Left lung (tissue), 10 donors: ENCODE results near the gene DENND1A. TPM values are rescaled to one million over a fixed set of nuclear protein-coding genes. Genes with fewer than 3 reads are reported as not detected.

Source experiments
- ATAC-seq: fragments of 200-7000 bp; cut with Tn5 transposase; one replicate; pipeline ENCODE4 v1.9.1; 2020; ENCODE audit warnings: moderate library complexity
- DNase-seq, 4 donors: peaks; one replicate each; pipeline ENCODE4 v3.0.0-alpha.2; 2013 to 2020
- H3K27ac ChIP-seq, 2 donors: fragments of 200-600 bp; sonication (generic) in 1 of 2; one replicate each; pipeline versions ENCODE4 v1.5.0 to v1.8.0; 2020 to 2021
- H3K27me3 ChIP-seq, 2 donors: fragments of 200-600 bp; sonication (generic) in 1 of 2; one replicate each; pipeline versions ENCODE4 v1.5.0 to v1.8.0; 2020 to 2021
- H3K36me3 ChIP-seq, 2 donors: fragments of 200-600 bp; sonication (generic) in 1 of 2; one replicate each; pipeline versions ENCODE4 v1.5.0 to v1.8.0; 2020 to 2021
- H3K4me1 ChIP-seq, 2 donors: fragments of 200-600 bp; one replicate each; pipeline ENCODE4 v1.8.0; 2021
- H3K4me3 ChIP-seq, 2 donors: fragments of 200-600 bp; sonication (generic) in 1 of 2; one replicate each; pipeline versions ENCODE4 v1.5.0 to v1.8.0; 2020 to 2021; ENCODE audit warnings: mild to moderate bottlenecking in 1 of 2
- H3K9me3 ChIP-seq, 2 donors: fragments of 200-600 bp; sonication (generic) in 1 of 2; one replicate each; pipeline versions ENCODE4 v1.5.0 to v1.8.0; 2020 to 2021
- intact Hi-C, 2 donors: fragments of 100-400 bp; cut with DNase I; formaldehyde crosslinking; loops; one replicate each; pipeline versions ENCODE4 v1.11.2 to v1.14.2; 2022
- polyA plus RNA-seq, 6 donors: library from polyadenylated mRNA; unstranded; fragments of 120-200 nt; gene quantifications; one replicate each; pipeline ENCODE4 v1.2.1, GENCODE V29; 2013; ENCODE audit not compliant: insufficient read length in 6 of 6
- total RNA-seq, 2 donors: library from RNA; stranded (reverse); fragmentation: NEBNext Ultra II Directional; extraction: Animal tissue kit (Norgen Biotek cat#: 25700); gene quantifications; one replicate each; pipeline ENCODE4 v1.2.1, GENCODE V29; 2021
- TF ChIP-seq, protein P1 (sequence below), 2 donors: fragments of 200-600 bp; sonication (generic) in 1 of 2; IDR thresholded peaks; one replicate each; pipeline versions ENCODE4 v1.5.0 to v1.8.0; 2021; ENCODE audit warnings: antibody characterized with exemption in 2 of 2
- donor health status: DM: no; HTN: yes; CAD: no.
- donor health status: DM: no; HTN: no; CAD: no.

Gene DENND1A
- total and polyA plus RNA-seq, 8 donors = 8.3 to 23.2 (median 9.7) TPM

GRCh38 chr9:123608104-123608503 is 321.8 kb downstream of the DENND1A start:
- no peak overlapping the region for H3K27ac ChIP-seq

GRCh38 chr9:123607479-123607878 is 322.4 kb downstream of the DENND1A start:
- Histone ChIP-seq H3K9me3 (no peaks in the 10 kb centered on the region), H3K36me3 (no peaks in the 10 kb centered on the region)

More at GRCh38 chr9:123608104-123608503, 321.8 kb downstream of the DENND1A start:
- no peak for DNase-seq
- Histone ChIP-seq H3K36me3 (no peaks in the 10 kb centered on the region), H3K4me3 (no peak overlapping the region), H3K9me3 (no peaks in the 10 kb centered on the region), H3K27me3 (no peaks in the 10 kb centered on the region), H3K4me1 (no peaks in the 10 kb centered on the region)
- intact Hi-C loops = no loop called here
- TF ChIP-seq, protein P1, sequence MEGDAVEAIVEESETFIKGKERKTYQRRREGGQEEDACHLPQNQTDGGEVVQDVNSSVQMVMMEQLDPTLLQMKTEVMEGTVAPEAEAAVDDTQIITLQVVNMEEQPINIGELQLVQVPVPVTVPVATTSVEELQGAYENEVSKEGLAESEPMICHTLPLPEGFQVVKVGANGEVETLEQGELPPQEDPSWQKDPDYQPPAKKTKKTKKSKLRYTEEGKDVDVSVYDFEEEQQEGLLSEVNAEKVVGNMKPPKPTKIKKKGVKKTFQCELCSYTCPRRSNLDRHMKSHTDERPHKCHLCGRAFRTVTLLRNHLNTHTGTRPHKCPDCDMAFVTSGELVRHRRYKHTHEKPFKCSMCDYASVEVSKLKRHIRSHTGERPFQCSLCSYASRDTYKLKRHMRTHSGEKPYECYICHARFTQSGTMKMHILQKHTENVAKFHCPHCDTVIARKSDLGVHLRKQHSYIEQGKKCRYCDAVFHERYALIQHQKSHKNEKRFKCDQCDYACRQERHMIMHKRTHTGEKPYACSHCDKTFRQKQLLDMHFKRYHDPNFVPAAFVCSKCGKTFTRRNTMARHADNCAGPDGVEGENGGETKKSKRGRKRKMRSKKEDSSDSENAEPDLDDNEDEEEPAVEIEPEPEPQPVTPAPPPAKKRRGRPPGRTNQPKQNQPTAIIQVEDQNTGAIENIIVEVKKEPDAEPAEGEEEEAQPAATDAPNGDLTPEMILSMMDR (IDR thresholded peaks at IDR 0.05) = no peak
- ATAC-seq = no peak

DNA sequence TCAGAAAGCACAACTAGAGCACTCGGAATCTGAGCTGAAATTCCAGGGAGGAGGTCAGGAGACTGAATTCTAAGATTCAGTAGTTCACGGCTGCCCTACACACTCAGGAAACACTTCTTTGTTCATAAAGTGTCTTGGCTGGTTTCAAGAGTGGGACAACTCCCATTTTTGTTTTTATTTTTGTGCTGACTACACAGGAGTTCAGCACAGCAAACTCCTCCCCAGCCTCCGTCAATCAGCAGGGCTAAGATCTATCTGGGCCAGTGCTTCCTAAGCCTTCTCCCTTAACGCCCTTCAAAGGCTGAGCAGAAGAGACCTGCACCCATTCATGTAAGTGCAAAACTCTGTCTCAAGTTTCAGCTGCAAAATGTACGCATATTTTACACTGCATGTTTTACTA is 323.8 kb downstream of the DENND1A start:
- TF ChIP-seq, protein P1 (IDR thresholded peaks at IDR 0.05) = no peak
- intact Hi-C loops = no loop called here
- no peaks in the 10 kb centered on the region for H3K36me3 ChIP-seq
- H3K27me3 ChIP-seq = no peaks in the 10 kb centered on the region
- DNase-seq (no peak), ATAC-seq (no peak)
- H3K9me3 ChIP-seq = no peaks in the 10 kb centered on the region
- no peak overlapping the region for H3K27ac ChIP-seq
- H3K4me1 ChIP-seq = no peaks in the 10 kb centered on the region
- H3K4me3 ChIP-seq = no peak overlapping the region

More at GRCh38 chr9:123607479-123607878, 322.4 kb downstream of the DENND1A start:
- intact Hi-C loops = no loop called here
- DNase-seq (no peak), ATAC-seq (no peak)
- no peak overlapping the region for H3K4me3 ChIP-seq
- H3K27me3 ChIP-seq = no peaks in the 10 kb centered on the region
- no peaks in the 10 kb centered on the region for H3K4me1 ChIP-seq
- TF ChIP-seq, protein P1 (IDR thresholded peaks at IDR 0.05) = no peak
- no peak overlapping the region for H3K27ac ChIP-seq

DNA sequence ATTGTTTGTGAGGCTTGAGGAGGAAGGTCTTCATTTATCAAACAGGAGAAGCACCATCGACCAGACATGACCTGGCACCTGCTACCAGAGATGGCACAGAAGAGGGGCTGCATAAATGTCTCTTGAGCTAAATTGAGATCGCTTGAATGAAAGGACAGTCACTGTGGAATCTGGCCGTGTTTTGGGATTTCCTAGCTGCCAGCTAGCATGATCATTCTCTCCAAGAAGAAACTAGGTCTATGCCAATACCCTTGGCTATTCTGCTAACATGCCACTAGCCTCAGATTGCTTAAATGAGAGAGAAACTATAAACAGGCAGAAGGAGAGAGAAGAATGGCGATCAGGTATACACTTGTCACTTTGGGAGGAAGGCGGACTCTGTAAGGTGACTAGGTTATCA is 324.6 kb downstream of the DENND1A start:
- H3K27ac ChIP-seq = no peak overlapping the region
- ATAC-seq (no peak), DNase-seq (no peak)
- intact Hi-C loops = no loop called here
- H3K4me1 ChIP-seq = no peaks in the 10 kb centered on the region
- no peaks in the 10 kb centered on the region for H3K9me3 ChIP-seq
- H3K27me3 ChIP-seq = no peaks in the 10 kb centered on the region
- no peaks in the 10 kb centered on the region for H3K36me3 ChIP-seq
- TF ChIP-seq, protein P1 (IDR thresholded peaks at IDR 0.05) = no peak
- H3K4me3 ChIP-seq = no peak overlapping the region

GRCh38 chr9:123604861-123605260 is 325.1 kb downstream of the DENND1A start:
- ATAC-seq = no peak
- TF ChIP-seq, protein P1 (IDR thresholded peaks at IDR 0.05) = no peak
- intact Hi-C loops = no loop called here

More at GRCh38 chr9:123604861-123605260, 325.1 kb downstream of the DENND1A start:
- H3K27ac ChIP-seq = no peak overlapping the region
- no peak for DNase-seq
- H3K9me3 ChIP-seq = no peaks in the 10 kb centered on the region
- H3K4me1 ChIP-seq = no peaks in the 10 kb centered on the region
- H3K27me3 ChIP-seq = no peaks in the 10 kb centered on the region
- H3K36me3 ChIP-seq = no peaks in the 10 kb centered on the region
- H3K4me3 ChIP-seq = no peak overlapping the region
